Astrocyte (in vitro differentiated cells and primary cell): Measurements from ENCODE around the gene LYSMD3. TPM values are rescaled to one million over a fixed set of nuclear protein-coding genes. Genes with fewer than 3 reads are reported as not detected.

Source experiments
- DNase-seq: peaks from one replicate; pipeline ENCODE4 v3.0.0-alpha.2; 2010; ENCODE audit warnings: low read depth
- FAIRE-seq: peaks from 2 replicates; lab custom pipeline; 2011; peaks lifted over from hg19 to GRCh38; lab: Jason Lieb, UNC
- H2AFZ ChIP-seq: 2 replicates; pipeline ENCODE4 v1.6.0; 2012; ENCODE audit warnings: low read depth, low read length, inconsistent platforms
- H3K27ac ChIP-seq: 2 replicates; pipeline ENCODE4 v1.5.1; 2011; ENCODE audit warnings: low read depth, low read length, inconsistent platforms
- H3K27me3 ChIP-seq: 2 replicates; pipeline ENCODE4 v1.6.0; 2011; ENCODE audit warnings: low read length, inconsistent platforms; ENCODE audit not compliant: insufficient read depth
- H3K36me3 ChIP-seq: 2 replicates; pipeline ENCODE4 v1.5.1; 2011; ENCODE audit warnings: low read length, inconsistent platforms; ENCODE audit not compliant: insufficient read depth
- H3K4me1 ChIP-seq: 2 replicates; pipeline ENCODE4 v1.5.1; 2011; ENCODE audit warnings: low read length, inconsistent platforms; ENCODE audit not compliant: insufficient read depth
- H3K4me2 ChIP-seq: 2 replicates; pipeline ENCODE4 v1.6.0; 2012; ENCODE audit warnings: low read length, inconsistent platforms
- H3K4me3 ChIP-seq: 2 replicates; pipeline ENCODE4 v1.5.1; 2011; ENCODE audit warnings: low read depth, mild to moderate bottlenecking, low read length, inconsistent platforms; ENCODE audit not compliant: insufficient read depth
- H3K79me2 ChIP-seq: 2 replicates; pipeline ENCODE4 v1.6.0; 2012; ENCODE audit warnings: mild to moderate bottlenecking, low read length, inconsistent platforms; ENCODE audit not compliant: insufficient read depth
- H3K9ac ChIP-seq: 2 replicates; pipeline ENCODE4 v1.6.0; 2012; ENCODE audit warnings: mild to moderate bottlenecking, low read length, inconsistent platforms
- H3K9me3 ChIP-seq: 2 replicates; pipeline ENCODE4 v1.5.1; 2012; ENCODE audit warnings: low read depth, mild to moderate bottlenecking, low read length, inconsistent platforms; ENCODE audit not compliant: insufficient read depth
- H4K20me1 ChIP-seq: 2 replicates; pipeline ENCODE4 v1.6.0; 2012; ENCODE audit warnings: low read length, inconsistent platforms; ENCODE audit not compliant: insufficient read depth
- H3K27ac Mint-ChIP-seq: one replicate; pipeline ENCODE4 v1.8.0; 2021; ENCODE audit warnings: mild to moderate bottlenecking, mixed read lengths; ENCODE audit not compliant: unreplicated experiment
- H3K27me3 Mint-ChIP-seq: one replicate; pipeline ENCODE4 v1.8.0; 2021; ENCODE audit warnings: low read depth, mixed read lengths; ENCODE audit not compliant: unreplicated experiment
- H3K36me3 Mint-ChIP-seq: one replicate; pipeline ENCODE4 v1.8.0; 2021; ENCODE audit warnings: low read depth, mixed read lengths; ENCODE audit not compliant: unreplicated experiment
- H3K4me1 Mint-ChIP-seq: one replicate; pipeline ENCODE4 v1.8.0; 2021; ENCODE audit warnings: low read depth, mixed read lengths; ENCODE audit not compliant: unreplicated experiment
- H3K4me3 Mint-ChIP-seq: one replicate; pipeline ENCODE4 v1.8.0; 2021; ENCODE audit warnings: mild to moderate bottlenecking, moderate library complexity, mixed read lengths; ENCODE audit not compliant: unreplicated experiment
- H3K9me3 Mint-ChIP-seq: one replicate; pipeline ENCODE4 v1.8.0; 2021; ENCODE audit warnings: mild to moderate bottlenecking, mixed read lengths; ENCODE audit not compliant: unreplicated experiment
- CTCF ChIP-seq: IDR thresholded peaks from 2 replicates; pipeline ENCODE4 v1.5.1; 2011; ENCODE audit warnings: low read depth, mild to moderate bottlenecking, inconsistent platforms, low read length, moderate library complexity; ENCODE audit not compliant: insufficient read depth
- EZH2 ChIP-seq: IDR thresholded peaks from 2 replicates; pipeline ENCODE4 v1.6.1; 2012; ENCODE audit warnings: mild to moderate bottlenecking, low read length, inconsistent platforms; ENCODE audit not compliant: insufficient read depth
- total RNA-seq: library from RNA; stranded (reverse); gene quantifications from 2 replicates; pipeline ENCODE4 v1.2.1, GENCODE V29; 2021

The LYSMD3 gene
- total RNA-seq, 1 donor from 2014 or later: 26.9 TPM

GRCh38 chr5:90472783-90473395, 56.5 kb downstream of the LYSMD3 start:
- Mint-ChIP-seq H3K27me3 (no peaks in the 10 kb centered on the region), H3K9me3 (peaks cover 2% of the 10 kb centered on the region), H3K27ac (no peak overlapping the region), H3K36me3 (no peaks in the 10 kb centered on the region), H3K4me1 (peaks cover 11% of the 10 kb centered on the region), H3K4me3 (peak overlapping the region; percentile 97)
- no peak for FAIRE-seq
- no peak for DNase-seq
- Histone ChIP-seq H3K27me3 (no peaks in the 10 kb centered on the region), H3K9me3 (no peaks in the 10 kb centered on the region), H3K4me3 (peak overlapping the region; percentile 72), H3K36me3 (no peaks in the 10 kb centered on the region), H2AFZ (peak overlapping the region; percentile 98), H3K9ac (peak overlapping the region; percentile 81), H3K27ac (no peak overlapping the region), H3K79me2 (peaks cover 7% of the 10 kb centered on the region), H3K4me1 (peaks cover 11% of the 10 kb centered on the region), H4K20me1 (no peaks in the 10 kb centered on the region), H3K4me2 (peak overlapping the region; percentile 98)
- TF ChIP-seq CTCF: no peak
- no peak for TF ChIP-seq EZH2

Other genes starting within 250 kb of the LYSMD3 start
- gene CETN3, start 119.8 kb downstream of the LYSMD3 start, total RNA-seq: 18.2 and 20.5 TPM in 2 replicates
- 4.3 and 5.1 TPM in 2 replicates for gene MBLAC2, start 54.8 kb downstream of the LYSMD3 start, total RNA-seq
- gene POLR3G, start 54.7 kb downstream of the LYSMD3 start, total RNA-seq: 6.3 and 7.8 TPM in 2 replicates
- gene ADGRV1, start 29.2 kb upstream of the LYSMD3 start, total RNA-seq: 5.4 and 10.0 TPM in 2 replicates